Body of pancreas (tissue), 4 donors: ENCODE data around the gene POC1A. TPM values are rescaled to one million over a fixed set of nuclear protein-coding genes. Genes with fewer than 3 reads are reported as not detected.

Experiments used
- ATAC-seq: fragments of 150-250 bp; one replicate; pipeline ENCODE4 v1.9.1; 2016
- DNase-seq, 4 donors: peaks; one replicate each; pipeline ENCODE4 v3.0.0-alpha.2; 2019
- H3K27ac ChIP-seq, 4 donors: fragments of 200-600 bp; sonication (generic); 1 replicate in 3 of 4; 2 replicates in 1 of 4; pipeline versions ENCODE4 v1.5.1 to v1.6.1; 2016 to 2019; ENCODE audit warnings: mild to moderate bottlenecking in 1 of 4, mixed read lengths in 1 of 4, moderate library complexity in 1 of 4
- H3K27me3 ChIP-seq, 2 donors: fragments of 200-600 bp; sonication (generic); one replicate each; pipeline ENCODE4 v1.6.0; 2016; ENCODE audit warnings: mild to moderate bottlenecking in 1 of 2
- H3K36me3 ChIP-seq, 2 donors: fragments of 200-600 bp; sonication (generic); replicated peaks in 1 of 2; 2 replicates each; pipeline ENCODE4 v1.5.1; 2016; ENCODE audit warnings: low read depth in 2 of 2; ENCODE audit not compliant: insufficient read depth in 1 of 2
- H3K4me1 ChIP-seq: fragments of 200-600 bp; sonication (generic); one replicate; pipeline ENCODE4 v1.6.0; 2016
- H3K4me3 ChIP-seq, 2 donors: fragments of 200-600 bp; sonication (generic); 1 replicate in 1 of 2; 2 replicates in 1 of 2; pipeline ENCODE4 v1.5.1; 2016 to 2019
- H3K9me3 ChIP-seq, 3 donors: fragments of 200-600 bp; sonication (generic); 1 replicate in 2 of 3; 2 replicates in 1 of 3; pipeline ENCODE4 v1.5.1; 2016
- CTCF ChIP-seq, 7 experiments: fragments of 450-650 bp in 4 of 7; fragments of 200-600 bp in 3 of 7; sonication (generic) in 3 of 7; IDR thresholded peaks; one replicate each; pipeline ENCODE4 v1.5.1; 2016 to 2019; ENCODE audit warnings: antibody characterized with exemption in 7 of 7
- POLR2A ChIP-seq, 3 donors: fragments of 450-650 bp; IDR thresholded peaks; one replicate each; pipeline ENCODE4 v1.6.1; 2016; ENCODE audit warnings: antibody characterized with exemption in 3 of 3, mild to moderate bottlenecking in 2 of 3
- WGBS, 2 donors: methylation state at CpG; one replicate each; pipeline ENCODE4 v1.1.5; 2017; 5-methylcytosine and 5-hydroxymethylcytosine counted together
- intact Hi-C: fragments of 100-400 bp; cut with DNase I; formaldehyde crosslinking; loops from one replicate; pipeline ENCODE4 v1.15.1; 2023
- total RNA-seq, 2 donors: library from RNA; depleted of rRNA; stranded (reverse); fragments of >200 nt; gene quantifications; one replicate each; pipeline ENCODE4 v1.1.0, GENCODE V29; 2016

POC1A gene
- total RNA-seq, 2 donors from 2014 or later: 0.26 to 3.3 TPM

- no peak overlapping the region for H3K4me3 ChIP-seq
- no peak for TF ChIP-seq CTCF (IDR thresholded peaks at IDR 0.05)
- no peak for TF ChIP-seq POLR2A (IDR thresholded peaks at IDR 0.05)
- no peaks in the 10 kb centered on the region for H3K4me1 ChIP-seq
- H3K27ac ChIP-seq: no peak overlapping the region
- ATAC-seq: no peak
- intact Hi-C loops: no loop called here
- H3K9me3 ChIP-seq: no peaks in the 10 kb centered on the region
- no peak for DNase-seq
- no peaks in the 10 kb centered on the region for H3K36me3 ChIP-seq
- 80 to 83% methylated on average over 6 to 8 of the region's 8 CpGs for WGBS, 2 donors
- no peaks in the 10 kb centered on the region for H3K27me3 ChIP-seq
These were observed 22.0 kb upstream of the POC1A start for GRCh38 chr3:52176180-52176752.

GRCh38 chr3:52175416-52176179, 21.4 kb upstream of the POC1A start:
- Histone ChIP-seq H3K9me3 (no peaks in the 10 kb centered on the region), H3K4me3 (no peak overlapping the region), H3K27me3 (no peaks in the 10 kb centered on the region), H3K4me1 (no peaks in the 10 kb centered on the region), H3K36me3 (no peaks in the 10 kb centered on the region), H3K27ac (no peak overlapping the region)
- no peak for TF ChIP-seq CTCF (IDR thresholded peaks at IDR 0.05)
- TF ChIP-seq POLR2A (IDR thresholded peaks at IDR 0.05): no peak
- 79 to 84% methylated on average over 14 of the region's 14 CpGs for WGBS, 2 donors
- intact Hi-C loops: no loop called here
- ATAC-seq (no peak), DNase-seq (no peak)

GRCh38 chr3:52174896-52175295, 20.7 kb upstream of the POC1A start:
- no peak for TF ChIP-seq POLR2A (IDR thresholded peaks at IDR 0.05)
- no peak overlapping the region for H3K27ac ChIP-seq
- no peaks in the 10 kb centered on the region for H3K27me3 ChIP-seq
- H3K36me3 ChIP-seq: no peaks in the 10 kb centered on the region
- no peaks in the 10 kb centered on the region for H3K9me3 ChIP-seq
- intact Hi-C loops: no loop called here
- 80 to 92% methylated on average over 8 to 9 of the region's 9 CpGs for WGBS, 2 donors
- DNase-seq (no peak), ATAC-seq (no peak)
- no peak overlapping the region for H3K4me3 ChIP-seq
- no peaks in the 10 kb centered on the region for H3K4me1 ChIP-seq

GRCh38 chr3:52173101-52173500, 18.9 kb upstream of the POC1A start:
- Histone ChIP-seq H3K27ac (no peak overlapping the region), H3K9me3 (no peaks in the 10 kb centered on the region), H3K4me1 (no peaks in the 10 kb centered on the region), H3K36me3 (no peaks in the 10 kb centered on the region), H3K27me3 (no peaks in the 10 kb centered on the region), H3K4me3 (no peak overlapping the region)
- ATAC-seq (no peak), DNase-seq (no peak)
- 82% methylated on average over 1 of the region's 1 CpG; no CpG with 5 or more reads in 1 of the 2 donors for WGBS, 2 donors
- TF ChIP-seq POLR2A (IDR thresholded peaks at IDR 0.05): no peak
- TF ChIP-seq CTCF (IDR thresholded peaks at IDR 0.05): no peak
- intact Hi-C loops: no loop called here

- Histone ChIP-seq H3K27ac (no peak overlapping the region), H3K27me3 (no peaks in the 10 kb centered on the region), H3K4me1 (no peaks in the 10 kb centered on the region), H3K36me3 (no peaks in the 10 kb centered on the region), H3K4me3 (no peak overlapping the region), H3K9me3 (no peaks in the 10 kb centered on the region)
- intact Hi-C loops: no loop called here
- no peak for TF ChIP-seq POLR2A (IDR thresholded peaks at IDR 0.05)
- no peak for TF ChIP-seq CTCF (IDR thresholded peaks at IDR 0.05)
- DNase-seq: no peak
- 86 to 100% methylated on average over 2 to 5 of the region's 5 CpGs for WGBS, 2 donors
- no peak for ATAC-seq
These were observed 18.1 kb upstream of the POC1A start for GRCh38 chr3:52172262-52172757.
